Measurements from ENCODE around the gene ZNF716.

The ZNF716 gene

GRCh38 chr7:57416601-57417358 lies 33.2 kb upstream of the ZNF716 start:
- H3K27ac ChIP-seq = no peak overlapping the region
- no peak for DNase-seq (ENCODE audit: low spot score)
- TF ChIP-seq CTCF (IDR thresholded peaks at IDR 0.05) = no peak
- no peak overlapping the region for H3K4me3 ChIP-seq

GRCh38 chr7:57417736-57418135 lies 32.2 kb upstream of the ZNF716 start:
- Histone ChIP-seq H3K4me3 (no peak overlapping the region), H3K27ac (no peak overlapping the region)
- no peak for DNase-seq (ENCODE audit: low spot score)
- no peak for TF ChIP-seq CTCF (IDR thresholded peaks at IDR 0.05)

GRCh38 chr7:57423768-57424167 lies 26.2 kb upstream of the ZNF716 start:
- no peak for TF ChIP-seq CTCF (IDR thresholded peaks at IDR 0.05)
- H3K27ac ChIP-seq = no peak overlapping the region
- no peak for DNase-seq (ENCODE audit: low spot score)
- no peak overlapping the region for H3K4me3 ChIP-seq

- no peak for TF ChIP-seq CTCF (IDR thresholded peaks at IDR 0.05)
- no peak overlapping the region for H3K4me3 ChIP-seq
- no peak overlapping the region for H3K27ac ChIP-seq
- no peak for DNase-seq (ENCODE audit: low spot score)
Measured at GRCh38 chr7:57424515-57425238, 25.3 kb upstream of the ZNF716 start.

GRCh38 chr7:57425239-57425944 lies 24.6 kb upstream of the ZNF716 start:
- no peak for TF ChIP-seq CTCF (IDR thresholded peaks at IDR 0.05)
- Histone ChIP-seq H3K4me3 (no peak overlapping the region), H3K27ac (no peak overlapping the region)
- no peak for DNase-seq (ENCODE audit: low spot score)

- DNase-seq (ENCODE audit: low spot score) = no peak
- Histone ChIP-seq H3K4me3 (no peak overlapping the region), H3K27ac (no peak overlapping the region)
- no peak for TF ChIP-seq CTCF (IDR thresholded peaks at IDR 0.05)
Measured at GRCh38 chr7:57425969-57426628, 23.9 kb upstream of the ZNF716 start.
